ENCODE measurements around the gene FURIN.
A peak's percentile ranks its signal among the peaks of the same experiment; 100 is the strongest.
"Not testable (repeated sequence)": the region's sequence is repeated elsewhere in the genome, so short reads cannot be mapped to it uniquely, and the experiment has no call there.

FURIN gene

DNA sequence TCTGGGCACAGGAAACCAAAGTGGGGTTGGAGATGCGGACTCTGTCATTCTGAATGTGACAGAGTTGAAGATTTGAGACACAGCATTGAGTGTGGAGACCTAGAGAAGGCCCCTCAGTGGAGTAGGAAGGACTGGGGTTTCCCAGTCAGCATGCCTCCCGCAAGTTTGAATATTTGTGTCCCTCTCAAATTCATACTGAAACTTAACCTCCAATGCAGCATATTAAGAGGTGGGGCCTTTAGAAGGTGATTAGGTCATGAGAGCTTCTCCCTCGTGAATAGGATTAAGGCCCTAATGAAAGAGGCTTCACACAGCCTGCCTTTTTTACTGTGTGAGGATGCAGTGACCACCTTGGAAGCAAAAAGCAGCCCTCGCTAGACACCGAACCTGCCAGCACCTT, 56.0 kb downstream of the FURIN start:
- DNase-seq (ENCODE audit: insufficient read length, low spot score) (no peak), FAIRE-seq (no peak)
- TF ChIP-seq, protein P1, sequence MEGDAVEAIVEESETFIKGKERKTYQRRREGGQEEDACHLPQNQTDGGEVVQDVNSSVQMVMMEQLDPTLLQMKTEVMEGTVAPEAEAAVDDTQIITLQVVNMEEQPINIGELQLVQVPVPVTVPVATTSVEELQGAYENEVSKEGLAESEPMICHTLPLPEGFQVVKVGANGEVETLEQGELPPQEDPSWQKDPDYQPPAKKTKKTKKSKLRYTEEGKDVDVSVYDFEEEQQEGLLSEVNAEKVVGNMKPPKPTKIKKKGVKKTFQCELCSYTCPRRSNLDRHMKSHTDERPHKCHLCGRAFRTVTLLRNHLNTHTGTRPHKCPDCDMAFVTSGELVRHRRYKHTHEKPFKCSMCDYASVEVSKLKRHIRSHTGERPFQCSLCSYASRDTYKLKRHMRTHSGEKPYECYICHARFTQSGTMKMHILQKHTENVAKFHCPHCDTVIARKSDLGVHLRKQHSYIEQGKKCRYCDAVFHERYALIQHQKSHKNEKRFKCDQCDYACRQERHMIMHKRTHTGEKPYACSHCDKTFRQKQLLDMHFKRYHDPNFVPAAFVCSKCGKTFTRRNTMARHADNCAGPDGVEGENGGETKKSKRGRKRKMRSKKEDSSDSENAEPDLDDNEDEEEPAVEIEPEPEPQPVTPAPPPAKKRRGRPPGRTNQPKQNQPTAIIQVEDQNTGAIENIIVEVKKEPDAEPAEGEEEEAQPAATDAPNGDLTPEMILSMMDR (IDR thresholded peaks at IDR 0.05; ENCODE audit: insufficient read depth, missing control alignments): no peak

DNA sequence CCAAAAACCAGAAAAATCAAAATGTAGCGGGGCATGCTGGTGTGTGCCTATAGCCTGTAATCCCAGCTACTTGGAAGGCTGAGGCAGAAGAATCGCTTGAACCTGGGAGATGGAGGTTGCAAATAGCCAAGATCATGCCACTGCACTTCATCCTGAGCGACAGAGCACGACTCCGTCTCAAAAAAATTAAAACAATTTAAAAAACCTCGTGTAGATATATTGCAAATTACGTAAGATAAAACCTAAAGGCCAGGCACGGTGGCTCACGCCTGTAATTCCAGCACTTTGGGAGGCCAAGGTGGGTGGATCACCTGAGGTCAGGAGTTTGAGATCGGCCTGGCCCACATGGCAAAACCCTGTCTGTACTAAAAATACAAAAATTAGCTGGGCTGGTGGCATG, 58.4 kb downstream of the FURIN start:
- not testable (repeated sequence) for FAIRE-seq

DNA sequence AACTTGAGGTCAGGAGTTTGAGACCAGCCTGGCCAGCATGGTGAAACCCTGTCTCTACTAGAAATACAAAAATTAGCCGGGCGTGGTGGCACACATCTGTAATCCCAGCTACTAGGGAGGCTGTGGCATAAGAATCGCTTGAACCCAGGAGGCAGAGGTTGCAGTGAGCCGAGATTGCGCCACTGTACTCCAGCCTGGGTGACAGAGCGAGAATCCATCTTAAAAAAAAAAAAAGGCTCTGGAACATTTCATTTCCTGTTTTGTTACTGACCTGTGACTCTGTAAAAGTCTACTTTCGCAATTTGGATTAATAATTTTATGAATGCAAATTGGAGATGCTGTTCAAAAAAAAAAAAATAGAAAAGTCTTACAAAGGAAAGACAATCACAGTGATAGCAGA, 59.7 kb downstream of the FURIN start:
- not testable (repeated sequence) for DNase-seq (ENCODE audit: insufficient read length, low spot score); FAIRE-seq

More for the DNA sequence above, 58.4 kb downstream of the FURIN start:
- DNase-seq (ENCODE audit: insufficient read length, low spot score): not testable (repeated sequence)

DNA sequence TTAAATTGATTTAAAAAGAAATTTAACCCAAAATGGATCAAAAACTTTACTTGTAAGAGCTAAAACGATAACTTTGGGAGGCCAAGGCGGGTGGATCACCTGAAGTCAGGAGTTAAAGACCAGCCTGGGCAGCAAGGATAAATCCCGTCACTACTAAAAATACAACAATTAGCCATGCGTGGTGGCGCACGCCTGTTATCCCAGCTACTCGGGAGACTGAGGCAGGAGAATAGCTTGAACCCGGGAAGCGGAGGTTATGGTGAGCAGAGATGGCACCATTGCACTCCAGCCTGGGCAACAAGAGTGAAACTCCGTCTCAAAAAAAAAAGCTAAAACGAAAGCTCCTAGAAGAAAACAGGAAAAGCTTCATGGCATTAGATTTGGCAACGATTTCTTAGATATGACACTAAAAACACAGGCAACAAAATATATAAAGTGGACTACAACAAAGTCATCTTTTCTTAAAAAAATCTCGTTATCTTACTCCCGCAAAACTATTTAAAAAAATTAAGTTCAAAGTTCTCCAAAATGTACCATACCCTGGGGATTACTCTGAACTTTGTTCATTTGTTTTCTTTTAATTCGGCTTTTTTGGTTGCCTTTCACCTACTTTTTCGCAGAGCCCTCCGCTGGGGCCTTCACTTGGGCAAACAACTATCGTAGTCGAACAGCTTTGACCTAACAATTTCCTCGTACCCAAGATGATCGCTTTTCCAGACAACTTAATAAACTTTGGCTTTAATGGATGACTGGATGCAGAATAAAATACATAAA, 61.0 kb downstream of the FURIN start:
- DNase-seq (ENCODE audit: insufficient read length, low spot score): no peak
- no peak for FAIRE-seq
- TF ChIP-seq, protein P1 (IDR thresholded peaks at IDR 0.05; ENCODE audit: insufficient read depth, missing control alignments): no peak

DNA sequence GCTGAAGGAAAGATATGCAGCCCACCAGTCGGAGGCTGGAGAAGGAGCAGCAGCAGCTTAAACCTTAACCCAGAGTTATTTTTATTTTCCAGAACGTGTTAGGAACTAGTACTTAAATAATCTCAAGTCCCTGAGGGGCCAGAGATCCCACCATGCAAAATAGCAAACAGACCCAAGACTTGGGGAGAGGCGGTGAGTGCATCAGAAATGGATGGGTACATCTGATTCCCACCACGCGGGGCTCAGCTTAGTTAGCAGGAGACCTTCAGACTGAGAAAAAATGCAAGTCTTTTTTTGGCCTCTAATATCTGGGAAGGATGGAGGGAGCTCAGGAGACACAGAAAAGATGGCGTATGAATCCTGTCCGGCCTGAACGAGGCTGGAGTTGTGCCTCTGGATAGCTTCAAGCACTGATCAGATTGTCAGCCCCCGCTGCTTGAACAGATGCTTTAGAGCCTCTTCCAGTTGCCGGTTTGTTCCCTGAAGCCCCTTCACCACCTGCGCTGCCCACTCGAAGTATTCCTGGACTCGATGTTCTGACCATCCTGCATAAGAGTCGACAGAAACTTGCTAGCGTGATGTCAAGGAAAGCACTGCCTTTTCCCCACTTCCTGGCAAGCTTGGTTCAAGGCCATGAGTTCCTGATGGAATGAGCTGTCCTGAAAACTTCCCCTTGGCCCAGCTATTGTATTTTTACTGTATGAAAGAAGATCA, 62.6 kb downstream of the FURIN start:
- TF ChIP-seq, protein P1 (IDR thresholded peaks at IDR 0.05; ENCODE audit: insufficient read depth, missing control alignments): no peak
- FAIRE-seq: no peak
- no peak for DNase-seq (ENCODE audit: insufficient read length, low spot score)

DNA sequence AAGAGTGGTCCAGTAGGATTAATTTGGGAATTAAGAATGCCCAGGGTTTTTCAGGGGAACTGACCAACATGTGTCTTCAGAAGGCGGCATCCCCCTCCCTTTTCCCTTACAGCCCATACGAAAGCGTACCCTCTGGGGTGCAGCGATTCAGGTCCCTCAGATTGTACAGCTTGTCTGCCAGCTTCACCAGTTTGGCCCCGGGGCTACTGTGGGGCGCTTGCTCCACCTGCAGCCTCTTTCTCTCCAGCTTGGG, 63.1 kb downstream of the FURIN start:
- TF ChIP-seq, protein P1 (IDR thresholded peaks at IDR 0.05; ENCODE audit: insufficient read depth, missing control alignments): no peak
- DNase-seq (ENCODE audit: insufficient read length, low spot score) (no peak), FAIRE-seq (no peak)

DNA sequence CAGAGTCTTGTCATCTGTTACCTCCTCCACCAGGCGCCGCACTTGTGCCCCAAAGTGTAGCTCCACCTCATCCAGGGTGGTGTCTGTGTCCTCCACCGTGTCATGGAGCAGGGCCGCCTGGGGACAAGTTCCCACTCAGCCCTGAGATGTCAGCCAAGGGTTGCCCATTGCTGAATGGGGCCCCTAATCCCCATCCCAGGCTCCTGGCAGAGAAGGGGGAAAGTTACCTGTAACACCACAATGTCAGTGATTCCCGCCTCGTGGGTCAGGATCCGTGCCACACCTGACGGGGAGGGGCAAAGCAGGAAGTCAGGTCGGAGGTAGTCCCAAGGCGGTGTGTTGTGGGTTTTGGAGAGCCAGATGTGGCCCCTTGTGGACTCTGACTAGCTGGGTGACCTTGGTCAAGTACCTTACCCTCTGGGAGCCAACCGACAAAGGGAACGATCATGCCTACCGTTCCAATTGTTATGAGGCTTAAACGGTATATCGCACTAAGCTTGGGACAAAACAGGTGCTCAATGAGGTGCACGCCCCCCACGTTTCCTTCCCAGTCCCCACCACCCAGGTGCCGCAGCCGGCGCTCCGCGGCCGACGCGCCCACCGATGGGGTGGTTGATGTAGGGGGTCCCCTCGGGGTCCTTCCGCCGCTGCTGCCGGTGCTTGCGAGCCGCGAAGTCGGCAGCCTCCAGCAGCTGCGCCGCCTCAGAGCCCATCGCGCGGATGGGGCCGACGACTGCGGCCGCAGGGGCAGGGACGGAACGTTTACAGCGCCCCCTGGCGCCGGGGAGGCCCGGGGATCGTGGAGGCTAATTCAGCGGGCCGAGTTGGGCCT, 63.7 kb downstream of the FURIN start, which contains the start of gene HDDC3:
TSS of gene HDDC3 (minus strand) at position 722 of the 832 bp plus-strand sequence. CDS start at position 713, 9 bp downstream.
- FAIRE-seq: no peak
- DNase-seq (ENCODE audit: insufficient read length, low spot score): peak; percentile 94
- TF ChIP-seq, protein P1 (IDR thresholded peaks at IDR 0.05; ENCODE audit: insufficient read depth, missing control alignments): peak; percentile 67

DNA sequence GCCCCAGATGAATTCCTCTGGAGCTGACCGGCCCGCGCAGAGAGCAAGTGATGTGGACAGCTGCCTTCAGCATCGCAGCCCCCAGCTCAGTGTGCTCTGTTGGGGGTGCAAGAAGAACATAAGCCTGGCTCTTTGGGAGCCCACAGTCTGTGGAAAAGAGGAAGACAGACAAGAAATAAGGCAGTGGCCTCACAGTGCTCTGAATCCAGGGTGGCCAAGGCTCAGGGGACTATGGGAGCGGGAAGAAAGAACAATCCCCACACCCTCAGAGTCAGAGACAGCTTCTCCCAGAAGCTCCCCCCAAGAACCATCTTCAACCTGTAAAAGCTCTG, 64.2 kb downstream of the FURIN start:
- DNase-seq (ENCODE audit: insufficient read length, low spot score): no peak
- FAIRE-seq: no peak
- TF ChIP-seq, protein P1 (IDR thresholded peaks at IDR 0.05; ENCODE audit: insufficient read depth, missing control alignments): no peak

Measured in D721Med (cell line).